Central memory CD8-positive, alpha-beta T cell (primary cell): ENCODE measurements around the gene ARHGEF4.
"Not testable (repeated sequence)": the region's sequence is repeated elsewhere in the genome, so short reads cannot be mapped to it uniquely, and the experiment has no call there.

Source experiments
- ATAC-seq: fragments of 150-1000 bp; cut with Tn5 transposase; replicated peaks from 2 replicates; pipeline ENCODE4 v1.10.0; 2022; ENCODE audit warnings: mild to moderate bottlenecking, moderate FRiP score, moderate number of reproducible peaks; ENCODE audit not compliant: poor library complexity, severe bottlenecking; ENCODE audit errors: extremely low read depth
- DNase-seq, 2 donors: peaks; one replicate each; pipeline ENCODE4 v3.0.0; 2021; ENCODE audit warnings: low spot score in 2 of 2
- H3K27ac Mint-ChIP-seq: one replicate; pipeline ENCODE4 v1.8.0; 2022; ENCODE audit warnings: low read depth, mild to moderate bottlenecking, moderate library complexity, mixed read lengths
- H3K27me3 Mint-ChIP-seq: one replicate; pipeline ENCODE4 v1.8.0; 2022; ENCODE audit warnings: mixed read lengths
- H3K36me3 Mint-ChIP-seq: one replicate; pipeline ENCODE4 v1.8.0; 2022; ENCODE audit warnings: mild to moderate bottlenecking, moderate library complexity, mixed read lengths; ENCODE audit not compliant: insufficient read depth
- H3K4me1 Mint-ChIP-seq: one replicate; pipeline ENCODE4 v1.8.0; 2022; ENCODE audit warnings: mixed read lengths
- H3K4me3 Mint-ChIP-seq: one replicate; pipeline ENCODE4 v1.8.0; 2022; ENCODE audit warnings: mild to moderate bottlenecking, moderate library complexity, mixed read lengths
- H3K9me3 Mint-ChIP-seq: one replicate; pipeline ENCODE4 v1.8.0; 2022; ENCODE audit warnings: mixed read lengths

ARHGEF4 gene

DNA sequence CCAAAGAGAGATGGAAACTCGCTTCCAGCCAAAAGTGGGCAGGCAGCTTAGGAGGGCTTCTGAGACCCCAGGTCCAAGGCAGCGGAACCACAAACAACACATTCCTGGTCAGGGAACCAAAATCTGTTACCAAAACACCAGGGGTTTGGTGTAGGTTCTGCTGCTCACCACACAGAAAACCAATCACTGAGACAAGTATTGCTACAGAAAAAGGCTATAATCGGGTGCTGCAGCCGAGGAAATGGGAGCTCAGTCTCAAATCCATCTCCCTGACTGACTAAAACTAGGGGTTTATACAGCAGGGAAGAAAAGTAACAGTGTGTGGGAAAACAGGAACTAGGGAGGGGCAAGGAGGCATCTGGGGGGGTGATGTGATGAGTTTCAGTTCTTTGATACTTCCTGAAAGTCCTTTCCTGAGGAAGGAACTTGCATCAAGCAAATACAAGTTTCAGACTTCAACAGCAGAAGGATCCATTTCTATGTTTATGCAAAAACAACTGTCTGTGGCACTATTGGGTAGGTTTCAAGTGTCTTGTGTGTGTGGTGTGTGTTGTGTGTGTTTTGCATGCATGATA lies 148.6 kb downstream of the ARHGEF4 start:
- no peak for ATAC-seq
- H3K4me3 Mint-ChIP-seq = no peak overlapping the region
- H3K27ac Mint-ChIP-seq = no peak overlapping the region
- no peaks in the 10 kb centered on the region for H3K27me3 Mint-ChIP-seq
- H3K4me1 Mint-ChIP-seq = peaks cover 10% of the 10 kb centered on the region
- H3K36me3 Mint-ChIP-seq = no peaks in the 10 kb centered on the region
- no peaks in the 10 kb centered on the region for H3K9me3 Mint-ChIP-seq
- no peak for DNase-seq

DNA sequence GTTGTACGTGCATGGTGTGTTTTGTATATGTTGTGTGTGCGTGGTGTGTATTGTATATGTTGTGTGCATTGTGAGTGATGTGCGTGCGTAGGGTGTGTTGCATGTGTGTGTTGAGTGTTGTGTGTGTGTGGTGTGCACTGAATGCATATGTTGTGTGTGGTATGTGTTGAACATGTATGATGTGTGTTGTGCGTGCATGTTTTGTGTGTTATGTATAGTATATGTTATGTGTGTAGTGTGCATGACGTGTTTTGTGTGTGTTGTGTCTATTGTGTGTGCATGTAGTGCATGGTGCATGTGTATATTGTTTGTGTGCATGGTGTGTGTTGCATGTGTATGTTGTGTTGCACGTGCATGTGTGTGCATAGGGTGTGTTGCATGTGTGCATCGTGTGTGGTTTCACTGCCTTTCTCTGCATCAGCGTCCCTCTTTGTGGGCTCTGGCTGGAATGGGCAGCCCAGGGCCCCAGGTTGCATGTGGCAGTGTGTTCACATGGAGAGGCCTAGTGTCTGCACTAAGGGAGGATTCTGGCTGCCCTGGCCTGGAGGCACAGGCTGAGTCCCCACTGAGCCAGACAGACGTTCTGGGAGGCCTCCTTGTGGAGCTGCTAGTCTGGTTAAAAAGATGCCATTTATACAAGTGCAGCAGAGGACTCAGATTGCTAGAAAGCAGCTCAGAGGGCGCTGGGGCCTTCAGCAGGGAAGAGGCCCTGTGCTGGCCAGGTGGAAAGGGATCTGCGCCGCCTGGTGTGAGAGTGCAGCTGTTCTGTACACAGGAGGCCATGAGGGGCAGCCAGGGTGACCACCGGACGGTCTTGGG lies 149.3 kb downstream of the ARHGEF4 start:
- no peaks in the 10 kb centered on the region for H3K27me3 Mint-ChIP-seq
- no peak overlapping the region for H3K4me3 Mint-ChIP-seq
- H3K27ac Mint-ChIP-seq = no peak overlapping the region
- peaks cover 10% of the 10 kb centered on the region for H3K4me1 Mint-ChIP-seq
- ATAC-seq (no peak), DNase-seq (no peak)
- H3K36me3 Mint-ChIP-seq = no peaks in the 10 kb centered on the region
- H3K9me3 Mint-ChIP-seq = no peaks in the 10 kb centered on the region

- no peak for DNase-seq
- H3K4me3 Mint-ChIP-seq = no peak overlapping the region
- H3K27me3 Mint-ChIP-seq = no peaks in the 10 kb centered on the region
- H3K27ac Mint-ChIP-seq = no peak overlapping the region
- H3K4me1 Mint-ChIP-seq = peaks cover 10% of the 10 kb centered on the region
- ATAC-seq = no peak
- H3K9me3 Mint-ChIP-seq = no peaks in the 10 kb centered on the region
- H3K36me3 Mint-ChIP-seq = no peaks in the 10 kb centered on the region
Observed at GRCh38 chr2:130986890-130987493, 150.3 kb downstream of the ARHGEF4 start.

GRCh38 chr2:130987519-130988425 lies 151.1 kb downstream of the ARHGEF4 start:
- no peak overlapping the region for H3K27ac Mint-ChIP-seq
- no peak overlapping the region for H3K4me3 Mint-ChIP-seq
- no peaks in the 10 kb centered on the region for H3K27me3 Mint-ChIP-seq
- DNase-seq = no peak
- H3K4me1 Mint-ChIP-seq = peaks cover 10% of the 10 kb centered on the region
- no peaks in the 10 kb centered on the region for H3K9me3 Mint-ChIP-seq
- ATAC-seq = no peak
- no peaks in the 10 kb centered on the region for H3K36me3 Mint-ChIP-seq

GRCh38 chr2:130991446-130991845 lies 154.7 kb downstream of the ARHGEF4 start:
- H3K4me3 Mint-ChIP-seq, H3K4me1 Mint-ChIP-seq, ATAC-seq, H3K27me3 Mint-ChIP-seq, H3K27ac Mint-ChIP-seq, H3K9me3 Mint-ChIP-seq, DNase-seq, H3K36me3 Mint-ChIP-seq: not testable (repeated sequence)

GRCh38 chr2:130992003-130992402 lies 155.3 kb downstream of the ARHGEF4 start:
- not testable (repeated sequence) for H3K27me3 Mint-ChIP-seq, H3K4me1 Mint-ChIP-seq, H3K36me3 Mint-ChIP-seq, H3K9me3 Mint-ChIP-seq, H3K27ac Mint-ChIP-seq, H3K4me3 Mint-ChIP-seq, DNase-seq, ATAC-seq

GRCh38 chr2:130996691-130997090 lies 160.0 kb downstream of the ARHGEF4 start:
- H3K4me3 Mint-ChIP-seq = no peak overlapping the region
- H3K36me3 Mint-ChIP-seq = no peaks in the 10 kb centered on the region
- H3K27me3 Mint-ChIP-seq = peaks cover 32% of the 10 kb centered on the region
- H3K9me3 Mint-ChIP-seq = no peaks in the 10 kb centered on the region
- H3K27ac Mint-ChIP-seq = no peak overlapping the region
- ATAC-seq = no peak
- DNase-seq = no peak
- H3K4me1 Mint-ChIP-seq = no peaks in the 10 kb centered on the region

DNA sequence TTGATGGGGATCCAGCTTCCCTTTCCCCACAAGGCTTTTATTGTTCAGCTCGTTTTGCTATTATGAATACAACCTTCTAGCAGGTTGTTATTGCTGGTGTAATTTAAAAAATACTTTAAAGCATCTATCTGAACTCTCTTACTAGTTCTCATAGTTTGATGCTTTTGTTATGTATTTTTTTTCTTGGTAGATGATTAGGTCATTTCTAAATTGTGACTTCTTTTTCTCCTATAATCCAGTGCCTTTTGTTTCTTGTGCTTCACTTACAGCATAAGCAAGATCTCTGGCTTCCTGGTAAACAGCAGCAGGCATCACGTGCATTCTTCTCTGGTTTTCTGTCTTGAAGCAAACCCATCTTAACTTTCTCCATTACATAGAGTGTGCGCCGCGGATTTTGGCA lies 160.5 kb downstream of the ARHGEF4 start:
- Mint-ChIP-seq H3K27me3 (peaks cover 37% of the 10 kb centered on the region), H3K36me3 (no peaks in the 10 kb centered on the region), H3K4me3 (no peak overlapping the region), H3K4me1 (no peaks in the 10 kb centered on the region), H3K27ac (no peak overlapping the region), H3K9me3 (no peaks in the 10 kb centered on the region)
- ATAC-seq (no peak), DNase-seq (no peak)

GRCh38 chr2:130998561-130998960 lies 161.8 kb downstream of the ARHGEF4 start:
- ATAC-seq = no peak
- Mint-ChIP-seq H3K4me1 (no peaks in the 10 kb centered on the region), H3K9me3 (no peaks in the 10 kb centered on the region), H3K27ac (no peak overlapping the region), H3K27me3 (peaks cover 37% of the 10 kb centered on the region), H3K36me3 (no peaks in the 10 kb centered on the region), H3K4me3 (no peak overlapping the region)
- no peak for DNase-seq

- no peaks in the 10 kb centered on the region for H3K9me3 Mint-ChIP-seq
- H3K4me3 Mint-ChIP-seq = no peak overlapping the region
- H3K4me1 Mint-ChIP-seq = peaks cover 10% of the 10 kb centered on the region
- no peak overlapping the region for H3K27ac Mint-ChIP-seq
- ATAC-seq (no peak), DNase-seq (no peak)
- H3K36me3 Mint-ChIP-seq = peaks cover 1% of the 10 kb centered on the region
- H3K27me3 Mint-ChIP-seq = peaks cover 25% of the 10 kb centered on the region
Observed at GRCh38 chr2:131004446-131005209, 167.9 kb downstream of the ARHGEF4 start.

DNA sequence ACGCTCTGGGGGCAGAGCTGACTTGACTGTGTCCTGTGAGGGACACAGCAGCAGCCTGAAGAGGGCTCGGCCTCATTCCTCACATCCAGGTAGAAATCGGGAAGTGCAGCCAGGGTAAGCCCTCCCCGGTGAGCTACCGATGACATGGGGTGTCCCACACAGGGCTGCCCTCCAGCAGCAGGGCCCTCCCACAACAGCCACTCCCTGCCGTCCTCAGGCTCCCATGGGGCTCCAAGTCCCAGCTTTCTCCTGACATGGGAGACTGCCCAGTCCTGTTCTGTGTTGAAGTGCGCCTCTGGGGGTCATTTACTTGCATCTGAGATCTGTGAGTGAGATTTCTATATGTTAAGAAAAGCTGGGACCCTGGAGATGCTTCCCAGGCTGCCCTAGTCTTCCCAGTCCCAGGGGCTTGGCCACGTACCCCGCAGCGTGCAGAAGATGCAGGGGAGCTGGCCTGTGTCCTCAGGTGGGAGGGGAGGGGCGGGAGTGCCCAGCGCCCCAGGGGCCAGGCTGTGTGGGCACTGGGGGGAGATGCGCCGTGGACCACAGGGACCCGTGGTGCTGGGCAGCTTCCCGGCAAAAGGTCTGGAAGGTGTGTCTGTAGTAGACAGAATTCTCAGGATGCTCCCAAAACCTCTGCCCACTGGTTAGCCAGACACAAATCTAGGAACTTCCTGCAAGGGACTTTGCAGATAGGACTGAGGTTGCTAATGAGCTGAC lies 168.7 kb downstream of the ARHGEF4 start:
- DNase-seq (no peak), ATAC-seq (no peak)
- Mint-ChIP-seq H3K27ac (no peak overlapping the region), H3K4me1 (peaks cover 17% of the 10 kb centered on the region), H3K36me3 (peaks cover 1% of the 10 kb centered on the region), H3K9me3 (no peaks in the 10 kb centered on the region), H3K4me3 (no peak overlapping the region), H3K27me3 (peaks cover 18% of the 10 kb centered on the region)
